Activated T-cell treated with anti-CD3 and anti-CD28 coated beads for 48 hours (primary cell): ENCODE measurements around the gene AADACL3.
"Not testable (repeated sequence)": the region's sequence is repeated elsewhere in the genome, so short reads cannot be mapped to it uniquely, and the experiment has no call there.

Source experiments
- DNase-seq: peaks from one replicate; pipeline ENCODE4 v3.0.0-alpha.2; 2020; ENCODE audit warnings: low read depth

AADACL3 gene

GRCh38 chr1:12715896-12716437 lies at the start of gene AADACL3:
Gene AADACL3, plus strand, starts transcription at chr1:12716110. Its CDS starts 67 bp downstream, at chr1:12716177.
- DNase-seq, result no peak

- no peak for DNase-seq
These were observed 49.7 kb upstream of the AADACL3 start for GRCh38 chr1:12666141-12666735.

GRCh38 chr1:12669529-12670068 lies 46.3 kb upstream of the AADACL3 start:
- DNase-seq, result no peak

GRCh38 chr1:12674358-12674757 lies 41.6 kb upstream of the AADACL3 start:
- no peak for DNase-seq

GRCh38 chr1:12676122-12676521 lies 39.8 kb upstream of the AADACL3 start:
- DNase-seq, result not testable (repeated sequence)

- DNase-seq, result no peak
These were observed 38.3 kb upstream of the AADACL3 start for GRCh38 chr1:12677565-12677964.

- no peak for DNase-seq
These were observed 37.6 kb upstream of the AADACL3 start for GRCh38 chr1:12678350-12678749.

GRCh38 chr1:12678820-12679219 lies 37.1 kb upstream of the AADACL3 start:
- DNase-seq, result no peak

- no peak for DNase-seq
These were observed 25.8 kb upstream of the AADACL3 start for GRCh38 chr1:12690156-12690555.

- no peak for DNase-seq
These were observed 22.7 kb upstream of the AADACL3 start for GRCh38 chr1:12692967-12693782.

GRCh38 chr1:12696658-12697057 lies 19.3 kb upstream of the AADACL3 start:
- no peak for DNase-seq

GRCh38 chr1:12697397-12697796 lies 18.5 kb upstream of the AADACL3 start:
- no peak for DNase-seq

- DNase-seq, result no peak
These were observed 12.0 kb upstream of the AADACL3 start for GRCh38 chr1:12703821-12704451.

- no peak for DNase-seq
These were observed 9.8 kb upstream of the AADACL3 start for GRCh38 chr1:12706061-12706460.

- DNase-seq, result no peak
These were observed 7.4 kb upstream of the AADACL3 start for GRCh38 chr1:12708396-12709090.

GRCh38 chr1:12709091-12709491 lies 6.8 kb upstream of the AADACL3 start:
- DNase-seq, result no peak

GRCh38 chr1:12709696-12710095 lies 6.2 kb upstream of the AADACL3 start:
- DNase-seq, result no peak

GRCh38 chr1:12711536-12711935 lies 4.4 kb upstream of the AADACL3 start:
- no peak for DNase-seq

- no peak for DNase-seq
These were observed 3.8 kb upstream of the AADACL3 start for GRCh38 chr1:12712076-12712475.

GRCh38 chr1:12712929-12713328 lies 3.0 kb upstream of the AADACL3 start:
- DNase-seq, result no peak

GRCh38 chr1:12713651-12714050 lies 2.3 kb upstream of the AADACL3 start:
- DNase-seq, result not testable (repeated sequence)
